Anterior cingulate cortex (tissue), 58 donors: ENCODE measurements around the gene IMPG2.
"Not testable (repeated sequence)": the region's sequence is repeated elsewhere in the genome, so short reads cannot be mapped to it uniquely, and the experiment has no call there.

Source experiments
- DNase-seq, 58 donors: peaks; one replicate each; lab custom pipeline; 2025; lab: John Stamatoyannopoulos, UW

Gene IMPG2

GRCh38 chr3:101320475-101320874, at the start of gene IMPG2:
TSS of gene IMPG2 (minus strand) at chr3:101320575. CDS start at chr3:101320372, 203 bp downstream.
- no peak for DNase-seq

GRCh38 chr3:101362406-101362805, 42.0 kb upstream of the IMPG2 start:
- DNase-seq = no peak

- no peak for DNase-seq
Measured at GRCh38 chr3:101351829-101352228, 31.5 kb upstream of the IMPG2 start.

- DNase-seq = no peak
Measured at GRCh38 chr3:101340591-101340990, 20.2 kb upstream of the IMPG2 start.

- DNase-seq = no peak
Measured at GRCh38 chr3:101333883-101334282, 13.5 kb upstream of the IMPG2 start.

- no peak for DNase-seq
Measured at GRCh38 chr3:101329016-101329673, 8.8 kb upstream of the IMPG2 start.

- DNase-seq = no peak
Measured at GRCh38 chr3:101325393-101326134, 5.2 kb upstream of the IMPG2 start.

- no peak for DNase-seq
Measured at GRCh38 chr3:101319531-101319930, 844 bp downstream of the IMPG2 start.

- no peak for DNase-seq
Measured at GRCh38 chr3:101312545-101312944, 7.8 kb downstream of the IMPG2 start.

- DNase-seq = no peak
Measured at GRCh38 chr3:101311676-101312075, 8.7 kb downstream of the IMPG2 start.

GRCh38 chr3:101310978-101311375, 9.4 kb downstream of the IMPG2 start:
- no peak for DNase-seq

- DNase-seq = not testable (repeated sequence)
Measured at GRCh38 chr3:101308147-101308772, 12.1 kb downstream of the IMPG2 start.

- no peak for DNase-seq
Measured at GRCh38 chr3:101303836-101304235, 16.5 kb downstream of the IMPG2 start.

- DNase-seq = no peak
Measured at GRCh38 chr3:101303089-101303731, 17.2 kb downstream of the IMPG2 start.

GRCh38 chr3:101300073-101300472, 20.3 kb downstream of the IMPG2 start:
- peak in 1 of 58 donors; percentile 1 for DNase-seq

GRCh38 chr3:101292027-101292426, 28.3 kb downstream of the IMPG2 start:
- DNase-seq = no peak

GRCh38 chr3:101288294-101288693, 32.1 kb downstream of the IMPG2 start:
- no peak for DNase-seq

GRCh38 chr3:101284757-101285156, 35.6 kb downstream of the IMPG2 start:
- no peak for DNase-seq

GRCh38 chr3:101281521-101282030, 38.8 kb downstream of the IMPG2 start:
- no peak for DNase-seq

- DNase-seq = no peak
Measured at GRCh38 chr3:101279765-101280385, 40.5 kb downstream of the IMPG2 start.
